Vagina (tissue), 2 donors: ENCODE data around the gene ZNF827.

Source experiments
- CTCF ChIP-seq, 3 experiments: fragments of 450-650 bp in 2 of 3; fragments of 200-600 bp in 1 of 3; sonication (generic) in 1 of 3; IDR thresholded peaks; one replicate each; pipeline ENCODE4 v1.5.1; 2017 to 2019; ENCODE audit warnings: antibody characterized with exemption in 3 of 3, mild to moderate bottlenecking in 2 of 3, moderate library complexity in 2 of 3
- POLR2A ChIP-seq, 2 donors: fragments of 450-650 bp; IDR thresholded peaks; one replicate each; pipeline ENCODE4 v1.6.1; 2017; ENCODE audit warnings: antibody characterized with exemption in 2 of 2, mild to moderate bottlenecking in 2 of 2, moderate library complexity in 2 of 2

GRCh38 chr4:145907812-145908211, 30.8 kb downstream of the ZNF827 start:
- no peak for TF ChIP-seq CTCF (IDR thresholded peaks at IDR 0.05)
- no peak for TF ChIP-seq POLR2A (IDR thresholded peaks at IDR 0.05)
